ENCODE data around the gene CLDN24.

CLDN24 gene

DNA sequence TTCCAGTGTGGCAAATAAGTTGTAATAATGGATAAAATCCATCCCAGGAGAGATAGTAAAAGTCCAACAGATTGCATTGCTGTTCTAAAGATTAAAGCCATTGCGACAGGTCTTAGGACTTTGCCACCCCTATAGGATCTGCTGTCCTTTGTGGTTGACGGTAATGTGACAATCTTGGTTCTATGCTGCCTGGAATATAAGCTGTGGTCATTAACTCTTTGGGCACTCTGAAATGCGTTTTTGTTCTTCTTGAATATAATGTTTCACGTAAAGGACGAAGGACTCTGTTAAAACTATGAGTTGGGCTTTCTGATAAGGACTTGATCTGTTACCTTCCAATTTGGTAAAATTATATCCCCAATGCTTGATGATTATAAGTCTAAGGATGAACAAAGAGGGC, at the start of gene CLDN24:
CLDN24 (minus strand) TSS at position 101 of the 400 bp plus-strand sequence; CDS start at position 101, 0 bp downstream.
- DNase-seq, result no peak

DNA sequence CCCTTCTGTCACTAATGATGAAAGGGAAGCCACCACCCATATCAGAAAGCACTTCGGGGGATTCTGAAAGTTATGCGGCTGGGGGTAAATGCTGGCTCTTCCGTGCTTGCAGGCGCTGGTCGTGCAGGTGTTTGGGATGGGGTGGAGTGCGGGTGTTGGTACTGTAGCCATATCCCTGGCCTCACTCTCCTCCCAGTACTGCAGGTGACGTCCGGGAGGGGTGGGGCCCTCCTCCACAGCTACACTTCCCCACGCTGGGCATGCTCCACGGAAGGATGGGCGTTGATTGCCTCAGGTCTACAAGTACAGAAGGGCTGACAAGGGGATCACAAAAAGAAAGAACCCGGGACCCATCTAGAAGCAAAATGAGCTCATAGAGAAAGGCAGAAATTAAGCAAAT, 48.6 kb upstream of the CLDN24 start:
- DNase-seq, result no peak

DNA sequence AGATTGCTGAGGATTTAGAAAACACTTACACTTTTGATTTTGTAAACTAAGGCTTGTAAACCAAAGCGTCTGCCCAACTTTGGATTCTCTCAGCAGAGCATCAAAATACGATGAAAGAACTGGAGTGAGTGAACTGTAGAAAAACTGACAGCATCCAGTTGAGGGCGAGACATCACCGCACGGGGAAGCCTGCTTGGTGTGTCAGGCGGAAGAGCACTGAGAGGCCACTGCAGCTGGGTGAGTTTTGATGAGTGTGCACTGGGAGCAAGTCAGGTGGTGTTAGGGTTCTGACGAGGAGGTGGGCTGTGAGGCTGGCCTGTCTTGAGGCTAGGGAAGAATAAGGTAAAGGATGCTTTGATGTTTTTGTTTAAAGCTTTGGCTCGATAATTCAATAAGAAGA, 46.8 kb upstream of the CLDN24 start:
- DNase-seq, result no peak

DNA sequence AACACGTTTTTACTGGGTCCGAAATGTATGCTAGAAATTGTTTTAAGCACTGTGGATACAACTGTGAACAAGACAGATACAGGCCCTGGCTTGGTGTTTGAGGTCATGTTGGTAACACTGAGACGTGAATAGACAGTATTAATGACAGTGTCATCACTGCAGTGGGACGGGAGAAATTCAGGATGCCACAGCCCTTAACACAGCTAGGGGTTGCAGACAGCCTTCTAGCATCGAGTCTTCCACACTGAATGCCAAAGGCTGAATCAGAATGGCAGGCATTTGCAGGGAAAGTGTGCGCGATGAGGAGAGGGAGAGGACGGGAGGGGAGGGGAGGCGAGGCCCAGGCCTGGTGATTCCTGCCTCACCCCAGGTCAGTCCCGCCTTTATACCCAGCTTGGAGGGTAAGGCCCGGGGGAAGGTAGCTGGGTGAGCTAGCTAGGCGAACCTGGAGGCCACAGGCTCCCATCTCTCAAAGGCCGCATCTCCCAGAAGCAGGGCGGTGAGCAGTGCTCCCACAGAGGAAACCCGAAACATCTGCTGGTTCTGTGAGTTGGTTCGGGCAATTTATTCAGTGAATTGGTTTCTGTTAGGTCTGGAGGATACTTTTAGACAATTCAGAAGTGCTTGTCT, 44.1 kb upstream of the CLDN24 start:
- DNase-seq, result no peak

DNA sequence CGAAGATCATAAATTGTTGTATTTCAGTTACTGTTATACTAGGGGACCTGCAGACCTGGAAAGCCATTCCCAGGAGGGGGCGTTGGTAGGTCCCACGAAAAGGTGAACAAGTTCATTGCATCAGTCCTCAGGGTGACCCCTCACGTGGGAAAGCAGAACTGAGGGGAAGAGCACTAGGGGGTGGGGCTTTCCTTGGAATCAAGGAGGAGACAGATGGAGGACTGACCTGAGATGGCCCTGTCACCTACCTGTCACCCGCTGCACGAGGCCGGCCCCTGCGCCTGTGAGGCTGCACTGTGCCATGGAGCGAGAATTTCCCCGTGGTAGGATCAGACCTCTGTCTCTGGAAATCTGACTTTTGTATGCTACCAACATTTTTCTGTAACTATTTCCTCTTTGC, 41.8 kb upstream of the CLDN24 start:
- DNase-seq, result no peak

DNA sequence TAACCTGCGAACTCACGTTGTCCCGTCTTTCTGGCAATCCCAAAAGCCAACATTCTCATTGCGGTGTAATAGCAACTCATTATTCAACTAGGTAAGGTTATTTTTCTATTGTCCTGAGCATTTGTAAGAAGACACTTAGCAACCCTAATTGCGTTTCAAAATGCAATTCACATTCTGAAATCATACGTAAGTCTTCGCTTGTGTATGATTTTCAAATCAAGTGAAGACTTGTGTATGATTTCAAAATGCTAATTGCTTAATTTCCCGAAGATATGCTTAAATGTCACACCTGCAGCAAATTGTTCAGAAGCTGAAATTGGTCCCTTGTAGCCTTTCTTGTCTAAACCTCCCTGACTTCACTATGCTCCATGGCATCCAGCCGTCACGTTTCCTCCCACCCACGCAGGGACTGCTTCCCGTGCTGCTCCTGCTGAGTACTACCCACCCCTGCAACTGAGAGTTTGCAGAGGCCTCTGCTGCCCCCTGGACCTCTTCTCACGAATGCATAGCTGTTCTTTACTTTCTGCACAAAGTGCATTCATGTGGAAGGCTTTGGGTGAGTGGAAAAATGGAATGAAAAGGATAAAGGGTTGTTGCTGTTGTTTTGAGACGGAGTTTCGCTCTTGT, 40.8 kb upstream of the CLDN24 start:
- DNase-seq, result no peak

DNA sequence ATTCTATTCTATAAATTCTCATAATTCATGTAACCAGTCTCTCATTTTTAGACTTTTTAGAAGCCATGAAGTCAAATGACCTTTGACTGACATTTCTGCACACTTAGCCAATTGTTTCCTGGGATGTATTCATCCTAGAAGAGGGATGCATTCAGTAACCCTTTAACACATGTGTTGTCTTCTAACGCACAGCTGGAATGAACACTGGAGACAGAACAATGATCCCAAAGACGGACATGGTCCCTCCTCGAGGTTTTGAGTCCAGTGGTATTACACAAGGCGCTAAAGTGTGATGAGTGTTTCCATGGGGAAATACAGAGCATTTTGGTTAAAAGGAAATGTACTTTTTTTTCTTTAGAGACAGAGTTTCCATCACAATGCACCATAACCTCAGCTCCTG, 39.8 kb upstream of the CLDN24 start:
- no peak for DNase-seq

DNA sequence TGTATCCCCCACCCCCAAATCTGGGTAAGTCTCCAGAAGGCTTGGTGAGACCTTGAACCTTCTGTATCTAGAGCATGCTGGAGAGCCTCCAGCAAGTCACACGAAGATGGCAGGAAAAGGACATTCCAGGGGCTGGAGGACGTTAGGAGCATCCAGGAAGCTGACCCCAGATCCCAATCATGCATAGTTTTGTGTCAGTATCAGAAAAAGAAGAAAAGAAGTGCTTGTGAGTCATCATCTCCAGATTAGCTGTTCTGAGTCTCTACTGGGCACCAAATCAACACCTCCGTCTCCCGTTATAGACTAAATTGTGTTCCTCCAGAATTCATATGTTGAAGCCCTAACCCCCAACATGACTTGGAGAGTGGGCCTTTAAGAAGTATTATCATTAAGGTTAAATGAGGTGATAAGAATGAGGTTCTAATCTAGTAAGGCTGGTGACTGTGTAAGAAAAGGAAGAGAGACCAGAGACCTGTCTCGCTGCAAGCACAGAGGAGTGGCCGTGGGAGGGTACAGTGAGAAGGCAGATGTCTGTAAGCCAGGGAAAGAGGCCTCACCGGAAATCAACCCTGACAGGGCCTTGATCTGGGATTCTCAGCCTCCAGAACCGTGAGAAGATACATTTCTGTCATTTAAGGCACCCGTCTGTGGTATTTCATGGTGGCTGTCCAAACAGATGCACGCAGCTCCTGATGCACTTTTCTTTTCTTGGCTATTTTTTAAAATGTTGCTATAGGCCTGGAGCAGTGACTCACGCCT, 38.1 kb upstream of the CLDN24 start:
- no peak for DNase-seq

DNA sequence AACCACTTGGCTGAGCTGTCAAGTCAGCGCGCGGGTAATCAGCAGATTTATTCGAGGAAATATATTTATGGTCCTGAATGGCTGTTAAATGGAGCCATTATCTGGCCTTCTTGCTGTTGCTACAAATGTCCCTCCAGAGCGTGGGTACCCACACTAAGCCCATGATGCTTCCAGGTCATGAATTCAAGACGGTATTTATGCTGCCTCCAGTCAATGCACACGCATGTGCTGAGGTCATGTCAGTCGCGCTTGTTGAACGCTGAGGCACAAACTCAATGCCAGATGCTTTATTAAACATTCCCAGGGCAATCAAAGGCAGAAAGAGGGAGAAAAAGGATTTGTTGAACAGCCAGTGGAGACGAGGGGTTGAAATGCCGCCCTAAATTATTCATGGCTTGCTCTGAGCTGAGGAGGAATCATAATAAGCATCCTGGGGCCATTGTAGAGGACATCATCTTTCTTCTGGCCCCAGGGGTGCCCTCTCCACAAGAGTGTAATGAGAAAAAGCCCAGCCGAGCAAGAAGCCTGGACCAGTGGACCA, 36.1 kb upstream of the CLDN24 start:
- DNase-seq, result no peak

DNA sequence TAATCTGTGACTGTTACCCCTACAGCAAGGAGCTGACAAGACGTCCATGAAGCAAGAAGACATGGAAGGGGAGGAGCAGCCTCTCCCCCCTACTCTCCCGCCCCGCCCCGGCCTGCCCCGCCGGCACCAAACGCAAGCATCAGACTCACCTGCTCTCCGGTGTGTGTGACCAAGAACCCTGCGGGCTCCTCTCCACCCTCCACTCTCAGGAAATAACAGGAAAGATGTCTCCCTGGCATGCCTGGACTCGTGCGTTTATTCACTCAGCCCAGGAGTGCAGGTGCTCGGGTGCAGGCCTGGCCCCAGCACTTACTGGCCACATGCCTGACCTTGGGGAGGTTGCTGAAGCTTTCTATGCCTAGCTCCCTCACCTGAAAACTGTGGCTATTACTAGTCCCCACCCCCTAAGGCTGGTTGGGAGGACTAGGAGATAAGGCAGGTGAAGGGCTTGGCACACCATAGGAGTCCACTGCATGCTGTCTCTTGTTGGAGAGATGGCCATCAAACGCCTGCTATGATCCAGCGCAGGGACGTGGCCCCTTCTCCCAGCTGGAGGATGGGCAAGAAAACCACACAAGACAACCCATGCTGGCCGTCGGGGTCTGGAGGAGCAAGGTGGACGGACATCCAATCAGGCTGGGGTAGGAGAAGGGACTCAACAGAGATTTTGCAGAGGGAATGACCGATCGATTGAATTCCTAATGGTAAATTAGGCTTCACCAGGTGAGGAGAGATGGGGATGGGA, 34.9 kb upstream of the CLDN24 start:
- peak; percentile 78 for DNase-seq

DNA sequence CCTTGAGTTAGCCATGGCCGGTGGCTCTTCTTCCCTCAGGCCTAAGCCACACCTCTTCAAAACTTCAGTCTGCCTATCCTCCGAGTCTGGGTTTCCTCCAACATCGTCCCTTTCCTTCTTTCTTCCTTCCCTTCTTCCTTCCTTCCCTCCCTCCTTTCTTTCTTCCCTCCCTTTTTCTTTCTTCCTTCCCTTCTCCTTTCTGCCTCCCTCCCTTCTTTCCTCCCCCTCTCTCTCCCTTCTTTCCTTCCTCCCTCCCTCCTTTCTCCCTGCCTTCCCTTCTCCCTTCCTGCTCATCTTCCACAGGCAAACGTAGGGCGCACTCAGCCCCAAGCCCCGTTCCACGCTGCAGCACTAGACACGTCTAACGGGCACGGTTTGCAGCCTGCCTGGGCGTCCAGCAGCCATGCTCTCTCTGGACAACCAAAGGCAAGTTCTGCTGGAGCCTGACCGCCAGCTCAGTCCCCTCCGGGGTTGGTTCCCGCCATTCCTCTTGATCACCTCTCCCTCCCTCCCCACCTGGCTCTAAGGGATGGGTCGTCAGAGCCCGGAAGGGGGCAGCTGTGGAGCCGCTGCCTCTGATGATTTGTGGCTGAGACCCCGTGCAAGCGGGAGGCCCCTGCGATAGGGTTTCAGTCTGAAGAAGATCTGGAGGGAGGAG, 34.1 kb upstream of the CLDN24 start:
- peak; percentile 68 for DNase-seq

DNA sequence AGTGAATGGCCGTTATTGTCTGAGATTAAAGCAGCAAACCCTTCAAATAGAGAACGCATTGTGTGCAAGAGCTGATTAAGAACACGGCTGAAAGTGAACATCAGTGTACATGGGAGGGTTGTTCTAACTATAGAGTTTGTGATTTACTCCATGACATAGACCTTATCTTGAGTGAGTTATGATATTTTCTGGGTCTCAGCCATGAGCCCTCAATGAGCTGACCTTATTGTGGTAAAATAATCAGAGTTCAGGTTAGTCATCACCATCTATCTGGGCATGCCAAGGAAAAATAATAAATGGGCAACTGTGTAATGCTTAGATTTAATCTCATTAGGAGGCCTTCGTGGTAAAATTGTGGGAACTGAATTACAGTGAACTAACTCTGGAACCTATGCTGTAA, 33.2 kb upstream of the CLDN24 start:
- no peak for DNase-seq

DNA sequence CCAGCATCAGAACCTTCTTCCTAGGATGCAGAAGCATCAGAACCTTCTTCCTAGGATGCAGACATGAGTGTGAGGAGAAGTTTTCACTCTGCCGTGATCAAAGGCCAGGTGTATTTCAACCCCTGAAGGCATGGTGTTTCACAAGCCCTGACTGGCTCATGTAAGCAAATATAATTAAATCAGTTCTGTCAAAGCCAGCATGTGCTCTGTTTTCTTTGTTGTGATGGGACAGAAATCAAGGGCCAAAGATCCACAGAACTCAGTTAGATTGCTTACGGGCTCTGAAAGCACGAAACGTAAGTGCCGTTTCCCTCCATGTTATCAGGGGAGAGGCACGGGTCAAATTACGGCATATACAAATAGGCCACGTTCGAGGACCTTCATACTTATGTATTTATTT, 32.0 kb upstream of the CLDN24 start:
- DNase-seq, result no peak

DNA sequence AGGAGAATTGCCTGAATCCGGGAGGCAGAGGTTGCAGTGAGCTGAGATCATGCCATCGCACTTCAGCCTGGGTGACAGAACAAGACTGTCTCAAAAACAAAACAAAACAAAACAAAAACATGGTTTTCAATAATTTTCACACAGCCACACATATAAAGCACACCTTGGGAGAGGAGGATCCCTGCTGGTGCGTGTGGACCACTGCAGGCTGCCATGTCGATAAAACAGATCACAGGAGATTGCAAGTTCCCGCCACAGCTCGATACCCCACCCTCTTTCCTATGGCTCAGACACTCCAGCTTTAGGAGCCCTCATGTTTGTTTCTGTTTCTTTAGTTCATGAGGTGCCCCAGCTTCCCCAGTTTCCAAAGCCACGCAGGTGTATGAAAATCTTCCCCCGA, 31.3 kb upstream of the CLDN24 start:
- DNase-seq, result no peak

DNA sequence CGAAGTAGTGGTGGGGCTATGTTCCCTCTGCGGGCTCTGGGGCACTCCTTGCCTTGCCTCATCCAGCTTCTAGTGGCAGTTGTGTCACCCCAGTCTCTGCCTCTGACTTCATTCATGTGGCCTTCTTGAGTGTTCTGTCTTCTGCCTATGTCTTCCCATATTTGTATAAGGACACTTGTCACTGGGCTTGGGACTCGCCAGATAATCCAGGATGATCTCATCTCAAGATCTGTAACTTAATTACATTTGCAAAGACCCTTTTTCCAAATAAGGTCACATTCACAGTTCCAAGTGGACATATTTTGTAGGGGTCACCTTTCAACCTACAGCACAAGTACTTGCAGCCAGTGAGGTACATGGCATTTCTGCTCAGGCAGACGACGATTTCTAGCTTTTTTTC, 30.3 kb upstream of the CLDN24 start:
- no peak for DNase-seq

DNA sequence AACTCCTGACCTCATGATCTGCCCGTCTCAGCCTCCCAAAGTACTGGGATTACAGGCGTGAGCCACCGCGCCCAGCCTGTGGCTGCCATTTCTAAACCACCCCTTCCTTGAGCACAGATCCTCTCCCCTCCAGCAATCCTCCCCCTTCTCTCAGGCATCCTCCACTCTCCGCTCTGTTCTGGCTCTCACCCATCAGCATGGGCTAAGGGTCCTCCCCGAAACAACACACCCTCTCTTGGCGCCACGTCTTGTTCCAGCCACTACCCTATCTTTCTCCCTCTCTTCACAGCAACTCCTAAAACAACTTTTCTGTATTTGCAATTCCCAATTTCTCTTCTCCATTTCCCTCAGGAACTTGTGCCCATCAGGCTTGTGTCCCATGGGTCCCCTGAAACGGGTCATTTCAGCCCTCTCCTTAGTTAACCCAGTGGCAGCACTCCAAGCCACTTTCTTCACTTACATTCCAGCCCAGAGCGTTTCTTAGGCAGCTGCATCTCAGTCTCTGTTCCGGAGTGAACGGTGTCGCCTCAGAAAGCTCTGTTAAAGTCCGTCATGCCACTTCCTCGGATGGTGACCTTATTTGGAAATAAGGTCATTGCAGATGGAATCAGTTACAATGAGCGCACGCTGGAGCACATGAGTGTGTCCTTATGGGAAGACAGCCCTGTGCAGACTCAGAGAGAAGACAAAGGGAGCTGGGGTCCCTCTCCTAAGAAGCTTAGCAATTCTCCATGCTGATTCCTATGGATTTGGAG, 28.3 kb upstream of the CLDN24 start:
- DNase-seq, result no peak

DNA sequence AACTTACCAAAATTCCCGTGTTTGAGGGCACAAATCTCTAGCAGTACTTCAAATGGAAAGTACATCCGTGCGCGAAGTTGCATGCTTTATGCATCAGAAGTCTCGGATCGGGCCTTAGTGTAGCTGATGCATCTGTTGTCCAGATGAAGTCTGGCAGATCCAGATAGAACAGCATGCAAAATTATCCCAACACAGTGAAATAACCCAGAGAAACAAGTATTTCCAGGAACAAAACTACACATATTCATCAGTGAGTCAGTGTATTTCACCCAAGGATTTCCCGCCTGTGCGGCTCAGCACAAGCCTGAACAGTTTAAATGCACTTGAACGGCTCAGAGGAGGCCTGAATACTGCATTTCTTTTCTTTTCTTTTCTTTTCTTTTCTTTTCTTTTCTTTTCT, 27.4 kb upstream of the CLDN24 start:
- no peak for DNase-seq

DNA sequence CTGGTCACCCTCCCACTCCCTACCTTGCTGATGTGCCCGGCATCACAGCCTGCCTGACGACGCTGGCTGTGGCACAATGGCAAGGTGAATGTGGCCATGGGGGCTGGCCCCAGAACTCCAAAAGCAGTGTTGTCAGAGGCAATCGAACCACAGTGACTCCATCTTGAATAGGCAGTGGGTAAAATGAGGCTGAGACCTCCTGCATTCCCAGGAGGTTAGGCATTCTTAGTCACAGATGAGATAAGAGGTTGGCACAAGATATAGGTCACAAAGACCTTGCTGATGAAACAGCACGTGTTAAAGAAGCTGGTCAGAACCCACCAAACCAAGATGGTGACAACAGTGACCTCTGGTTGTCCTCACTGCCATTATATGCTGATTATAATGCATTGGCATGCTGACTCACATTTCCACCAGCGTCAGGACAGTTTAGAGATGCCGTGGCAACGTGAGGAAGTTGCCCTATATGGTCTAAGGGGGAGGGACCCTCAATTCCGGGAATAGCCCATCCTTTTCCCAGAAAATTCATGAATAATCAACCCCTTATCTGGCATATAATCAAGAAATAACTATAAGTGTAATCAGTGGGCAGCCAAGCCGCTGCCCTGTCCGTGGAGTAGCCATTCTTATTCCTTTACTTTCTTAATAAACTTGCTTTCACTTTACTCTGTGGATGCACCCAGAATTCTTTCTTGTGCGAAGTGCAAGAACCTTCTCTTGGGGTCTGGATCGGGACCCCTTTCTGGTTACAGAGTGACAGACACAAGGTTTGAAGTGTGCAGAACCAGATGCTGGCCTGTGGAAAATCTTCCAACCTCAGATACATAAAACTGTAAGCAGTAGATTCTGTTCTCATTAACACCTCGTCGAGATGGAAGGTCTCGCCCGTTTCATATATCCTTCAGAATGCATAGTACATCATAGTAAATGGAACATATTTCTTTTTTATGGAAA, 26.8 kb upstream of the CLDN24 start:
- no peak for DNase-seq

DNA sequence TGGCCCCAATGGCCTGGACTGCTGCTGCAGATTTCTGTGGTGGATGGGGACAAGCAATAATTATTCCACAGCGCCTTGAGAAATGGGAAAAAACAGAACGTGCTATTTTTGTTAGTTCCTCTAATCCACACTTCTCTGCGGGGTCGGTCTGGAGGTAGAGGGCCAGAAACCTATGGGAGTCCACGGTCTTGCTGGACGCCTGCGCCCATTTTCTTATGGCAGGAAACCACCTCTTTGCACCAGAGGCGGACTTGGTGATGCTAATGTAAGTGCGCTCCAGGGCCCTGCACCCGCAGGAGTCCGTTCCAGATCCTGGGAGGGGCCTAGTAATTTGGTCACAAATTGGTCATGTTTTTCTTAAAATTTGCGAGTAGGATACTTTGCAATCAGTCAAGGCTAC, 25.9 kb upstream of the CLDN24 start:
- DNase-seq, result no peak

DNA sequence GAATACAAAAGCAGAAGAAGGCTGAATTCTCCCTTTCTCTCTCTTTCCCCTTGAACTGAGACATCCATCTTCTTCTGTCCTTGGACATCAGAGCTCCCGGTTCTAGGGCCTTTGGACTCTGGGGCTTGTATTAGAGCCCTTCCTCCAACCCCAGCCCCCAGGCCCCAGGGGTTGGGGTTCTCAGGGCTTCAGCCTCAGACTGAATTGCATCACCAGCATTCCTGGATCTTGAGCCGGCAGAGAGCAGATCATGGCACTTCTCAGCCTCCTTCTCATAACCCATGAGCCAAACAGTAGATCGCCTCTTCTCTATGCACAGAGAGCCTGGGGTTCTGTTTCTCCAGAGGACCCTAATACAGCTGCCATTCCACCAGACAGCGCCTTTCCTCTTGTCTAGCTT, 25.3 kb upstream of the CLDN24 start:
- DNase-seq, result no peak

DNA sequence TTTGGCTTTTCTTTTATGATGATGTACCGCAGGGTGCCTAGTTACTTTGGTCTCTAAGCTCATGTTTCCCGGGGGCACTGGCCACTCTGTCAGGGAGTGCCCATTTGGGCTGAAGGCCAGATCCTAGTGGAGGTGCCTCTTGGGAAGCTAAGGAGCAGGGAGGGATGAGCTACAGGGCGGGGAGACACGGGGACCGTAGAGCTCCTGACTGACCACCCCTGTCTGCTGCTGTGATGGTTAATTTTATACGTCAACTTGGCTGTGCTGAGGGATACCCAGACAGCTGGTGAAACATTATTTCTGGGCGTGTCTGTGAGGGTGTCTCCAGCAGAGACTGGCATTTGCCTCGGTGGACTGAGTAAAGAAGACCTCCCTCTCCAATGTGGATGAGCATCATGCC, 24.9 kb upstream of the CLDN24 start:
- DNase-seq, result no peak

Data from DMS79 (cell line).